K562 (cell line): ENCODE data around the gene ABR. TPM values are rescaled to one million over a fixed set of nuclear protein-coding genes. Genes with fewer than 3 reads are reported as not detected.

Source experiments
- BRD9 ChIP-seq: fragments of 450-650 bp; IDR thresholded peaks from 2 replicates; pipeline ENCODE4 v1.6.1; 2018; ENCODE audit warnings: low read depth; ENCODE audit not compliant: partially characterized antibody
- CBX5 ChIP-seq: IDR thresholded peaks from 2 replicates; pipeline ENCODE4 v1.6.1; 2014; ENCODE audit warnings: low read depth, borderline replicate concordance
- DNMT1 ChIP-seq: fragments of 450-650 bp; IDR thresholded peaks from 2 replicates; pipeline ENCODE4 v1.6.1; 2016; ENCODE audit warnings: antibody characterized with exemption, mild to moderate bottlenecking
- FOXK2 ChIP-seq, 2 experiments: fragments of 450-650 bp; IDR thresholded peaks in 1 of 2; conservative IDR thresholded peaks in 1 of 2; 2 replicates each; pipeline ENCODE4 v1.6.1; 2016; ENCODE audit warnings: low read depth in 2 of 2, mild to moderate bottlenecking in 1 of 2
- JUN ChIP-seq, 2 experiments: sonication (generic) in 1 of 2; formaldehyde crosslinking in 1 of 2; IDR thresholded peaks; 2 replicates each; pipeline versions ENCODE4 v1.6.1 to v1.8.0; 2012 to 2022; ENCODE audit warnings: borderline replicate concordance in 2 of 2, mild to moderate bottlenecking in 2 of 2, improper control_type of control experiment in 1 of 2, low read depth in 1 of 2, low read length in 1 of 2, missing genetic modification reagents in 1 of 2
- PHB ChIP-seq: fragments of 250-450 bp; sonication (Bioruptor Pico); IDR thresholded peaks from 2 replicates; pipeline ENCODE4 v1.5.0; 2021
- ZEB2 ChIP-seq: fragments of 450-650 bp; IDR thresholded peaks from 2 replicates; pipeline ENCODE4 v1.6.1; 2016
- polyA plus RNA-seq, 8 experiments: library from polyadenylated mRNA; depleted of rRNA in 4 of 8; stranded (reverse) in 5 of 8; unstranded in 3 of 8; fragments of >200 nt; fragmentation: Nextera tagmentation in 2 of 8; fragmentation: Illumina TruSeq in 1 of 8; extraction: Ambion mirVana in 2 of 8; extraction: Trizol in 1 of 8; gene quantifications; 2 replicates each; pipeline versions ENCODE4 v1.2.1 to v1.2.3, GENCODE V29; 2011 to 2014; ENCODE audit warnings: inconsistent platforms in 1 of 8, missing spikeins in 1 of 8
- total RNA-seq, 7 experiments: library from RNA; depleted of rRNA in 6 of 7; stranded (reverse); fragments of >200 nt in 6 of 7; fragmentation: Illumina TruSeq in 2 of 7; extraction: Trizol in 2 of 7; gene quantifications; 2 replicates each; pipeline versions ENCODE4 v1.2.1 to v1.2.3, GENCODE V29; 2011 to 2021; ENCODE audit warnings: low replicate concordance in 1 of 7
- TF ChIP-seq, protein P1 (sequence below): fragments of 450-650 bp; IDR thresholded peaks from 2 replicates; pipeline ENCODE4 v1.6.1; 2016; ENCODE audit warnings: borderline replicate concordance
- TF ChIP-seq, protein P2 (sequence below), 2 experiments: IDR thresholded peaks in 1 of 2; conservative IDR thresholded peaks in 1 of 2; 2 replicates each; pipeline ENCODE4 v1.6.1; 2016; ENCODE audit warnings: low read depth in 2 of 2, mild to moderate bottlenecking in 1 of 2, missing compliant biosample characterization in 1 of 2, missing genetic modification characterization in 1 of 2, moderate library complexity in 1 of 2
- TF ChIP-seq, protein P3 (sequence below), 2 experiments: fragments of 450-650 bp in 1 of 2; IDR thresholded peaks; 2 replicates each; pipeline ENCODE4 v1.6.1; 2011 to 2017; ENCODE audit warnings: low read depth in 2 of 2, antibody characterized with exemption in 1 of 2, borderline replicate concordance in 1 of 2, low read length in 1 of 2, mild to moderate bottlenecking in 1 of 2, mixed read lengths in 1 of 2; ENCODE audit not compliant: control insufficient read depth in 1 of 2
- TF ChIP-seq, protein P4 (sequence below): sonication (generic); formaldehyde crosslinking; IDR thresholded peaks from 2 replicates; pipeline ENCODE4 v1.5.0; 2020; ENCODE audit warnings: missing genetic modification reagents
- TF ChIP-seq, protein P5 (sequence below): fragments of 450-650 bp; formaldehyde crosslinking; IDR thresholded peaks from 2 replicates; pipeline ENCODE4 v1.4.0; 2020; ENCODE audit warnings: mild to moderate bottlenecking, moderate library complexity

ABR gene
- total and polyA plus RNA-seq, 9 of the 15 experiments (the other 6 are each of a cell fraction or from before 2014, with no cell fraction given), result 0.07 to 1.6 (median 0.37) TPM; not detected in 1

DNA sequence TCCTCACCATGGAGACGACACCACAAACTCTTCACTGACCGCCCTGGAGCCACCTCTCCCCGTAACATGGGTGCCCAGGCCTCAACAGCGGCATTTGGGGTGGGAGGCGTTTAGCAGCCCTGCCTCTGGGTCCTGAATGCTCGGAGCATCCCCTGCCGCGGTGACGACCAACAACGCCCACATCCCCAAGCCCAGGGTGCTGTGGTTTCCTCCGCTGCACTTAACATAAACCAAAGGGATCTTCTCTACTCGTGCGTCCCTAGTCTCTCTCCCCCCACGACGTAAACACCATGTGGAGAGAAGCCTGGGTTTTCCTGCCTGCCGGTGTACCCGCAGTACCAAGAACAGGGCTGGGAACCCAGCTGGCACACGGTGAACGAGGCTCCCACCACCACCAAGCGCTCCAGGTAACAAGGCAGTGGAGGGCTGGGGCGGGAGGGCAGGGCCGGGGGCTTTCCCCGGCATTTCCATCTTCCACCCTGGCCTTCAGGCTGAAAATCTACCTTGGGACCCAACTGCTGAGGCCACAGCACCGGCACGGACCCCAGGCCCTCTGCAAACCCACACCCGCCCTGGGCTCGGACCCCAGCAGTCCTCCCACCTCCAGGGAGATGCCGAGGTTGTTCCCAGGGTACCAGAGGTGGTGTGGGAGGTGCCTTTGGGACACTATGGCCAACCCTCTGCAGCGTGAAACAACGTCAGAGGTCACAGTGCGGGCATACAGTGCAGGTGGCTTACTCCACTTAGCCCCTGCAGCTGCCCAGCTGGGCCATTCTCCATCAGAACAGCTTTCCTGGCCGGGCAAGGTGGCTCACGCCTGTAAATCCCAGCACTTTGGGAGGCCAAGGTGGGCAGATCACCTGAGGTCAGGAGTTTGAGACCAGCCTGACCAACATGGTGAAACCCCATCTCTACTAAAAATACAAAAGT is 128.5 kb downstream of the ABR start (continued):
- TF ChIP-seq, protein P1, sequence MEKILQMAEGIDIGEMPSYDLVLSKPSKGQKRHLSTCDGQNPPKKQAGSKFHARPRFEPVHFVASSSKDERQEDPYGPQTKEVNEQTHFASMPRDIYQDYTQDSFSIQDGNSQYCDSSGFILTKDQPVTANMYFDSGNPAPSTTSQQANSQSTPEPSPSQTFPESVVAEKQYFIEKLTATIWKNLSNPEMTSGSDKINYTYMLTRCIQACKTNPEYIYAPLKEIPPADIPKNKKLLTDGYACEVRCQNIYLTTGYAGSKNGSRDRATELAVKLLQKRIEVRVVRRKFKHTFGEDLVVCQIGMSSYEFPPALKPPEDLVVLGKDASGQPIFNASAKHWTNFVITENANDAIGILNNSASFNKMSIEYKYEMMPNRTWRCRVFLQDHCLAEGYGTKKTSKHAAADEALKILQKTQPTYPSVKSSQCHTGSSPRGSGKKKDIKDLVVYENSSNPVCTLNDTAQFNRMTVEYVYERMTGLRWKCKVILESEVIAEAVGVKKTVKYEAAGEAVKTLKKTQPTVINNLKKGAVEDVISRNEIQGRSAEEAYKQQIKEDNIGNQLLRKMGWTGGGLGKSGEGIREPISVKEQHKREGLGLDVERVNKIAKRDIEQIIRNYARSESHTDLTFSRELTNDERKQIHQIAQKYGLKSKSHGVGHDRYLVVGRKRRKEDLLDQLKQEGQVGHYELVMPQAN, result no peak
- no peak for TF ChIP-seq CBX5
- TF ChIP-seq DNMT1, result no peak
- TF ChIP-seq BRD9, result no peak
- TF ChIP-seq, protein P2, sequence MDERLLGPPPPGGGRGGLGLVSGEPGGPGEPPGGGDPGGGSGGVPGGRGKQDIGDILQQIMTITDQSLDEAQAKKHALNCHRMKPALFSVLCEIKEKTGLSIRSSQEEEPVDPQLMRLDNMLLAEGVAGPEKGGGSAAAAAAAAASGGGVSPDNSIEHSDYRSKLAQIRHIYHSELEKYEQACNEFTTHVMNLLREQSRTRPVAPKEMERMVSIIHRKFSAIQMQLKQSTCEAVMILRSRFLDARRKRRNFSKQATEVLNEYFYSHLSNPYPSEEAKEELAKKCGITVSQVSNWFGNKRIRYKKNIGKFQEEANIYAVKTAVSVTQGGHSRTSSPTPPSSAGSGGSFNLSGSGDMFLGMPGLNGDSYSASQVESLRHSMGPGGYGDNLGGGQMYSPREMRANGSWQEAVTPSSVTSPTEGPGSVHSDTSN (CRISPR knock-in tag; IDR thresholded peaks at IDR 0.05; ENCODE audit: low read depth), result no peak
- TF ChIP-seq, protein P2 (tag; conservative IDR thresholded peaks at IDR 0.05; ENCODE audit: low read depth), result no peak
- TF ChIP-seq, protein P3, sequence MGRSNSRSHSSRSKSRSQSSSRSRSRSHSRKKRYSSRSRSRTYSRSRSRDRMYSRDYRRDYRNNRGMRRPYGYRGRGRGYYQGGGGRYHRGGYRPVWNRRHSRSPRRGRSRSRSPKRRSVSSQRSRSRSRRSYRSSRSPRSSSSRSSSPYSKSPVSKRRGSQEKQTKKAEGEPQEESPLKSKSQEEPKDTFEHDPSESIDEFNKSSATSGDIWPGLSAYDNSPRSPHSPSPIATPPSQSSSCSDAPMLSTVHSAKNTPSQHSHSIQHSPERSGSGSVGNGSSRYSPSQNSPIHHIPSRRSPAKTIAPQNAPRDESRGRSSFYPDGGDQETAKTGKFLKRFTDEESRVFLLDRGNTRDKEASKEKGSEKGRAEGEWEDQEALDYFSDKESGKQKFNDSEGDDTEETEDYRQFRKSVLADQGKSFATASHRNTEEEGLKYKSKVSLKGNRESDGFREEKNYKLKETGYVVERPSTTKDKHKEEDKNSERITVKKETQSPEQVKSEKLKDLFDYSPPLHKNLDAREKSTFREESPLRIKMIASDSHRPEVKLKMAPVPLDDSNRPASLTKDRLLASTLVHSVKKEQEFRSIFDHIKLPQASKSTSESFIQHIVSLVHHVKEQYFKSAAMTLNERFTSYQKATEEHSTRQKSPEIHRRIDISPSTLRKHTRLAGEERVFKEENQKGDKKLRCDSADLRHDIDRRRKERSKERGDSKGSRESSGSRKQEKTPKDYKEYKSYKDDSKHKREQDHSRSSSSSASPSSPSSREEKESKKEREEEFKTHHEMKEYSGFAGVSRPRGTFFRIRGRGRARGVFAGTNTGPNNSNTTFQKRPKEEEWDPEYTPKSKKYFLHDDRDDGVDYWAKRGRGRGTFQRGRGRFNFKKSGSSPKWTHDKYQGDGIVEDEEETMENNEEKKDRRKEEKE (IDR thresholded peaks at IDR 0.05; ENCODE audit: borderline replicate concordance in 1 of 2, control insufficient read depth in 1 of 2, low read depth in 2 of 2, low read length in 1 of 2), result no peak
- no peak for TF ChIP-seq FOXK2 (conservative IDR thresholded peaks at IDR 0.05 in 1 of 2, IDR thresholded peaks at IDR 0.05 in 1 of 2; ENCODE audit: low read depth in 2 of 2)
- TF ChIP-seq, protein P4, sequence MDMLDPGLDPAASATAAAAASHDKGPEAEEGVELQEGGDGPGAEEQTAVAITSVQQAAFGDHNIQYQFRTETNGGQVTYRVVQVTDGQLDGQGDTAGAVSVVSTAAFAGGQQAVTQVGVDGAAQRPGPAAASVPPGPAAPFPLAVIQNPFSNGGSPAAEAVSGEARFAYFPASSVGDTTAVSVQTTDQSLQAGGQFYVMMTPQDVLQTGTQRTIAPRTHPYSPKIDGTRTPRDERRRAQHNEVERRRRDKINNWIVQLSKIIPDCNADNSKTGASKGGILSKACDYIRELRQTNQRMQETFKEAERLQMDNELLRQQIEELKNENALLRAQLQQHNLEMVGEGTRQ (CRISPR knock-in tag), result no peak
- TF ChIP-seq, protein P5, sequence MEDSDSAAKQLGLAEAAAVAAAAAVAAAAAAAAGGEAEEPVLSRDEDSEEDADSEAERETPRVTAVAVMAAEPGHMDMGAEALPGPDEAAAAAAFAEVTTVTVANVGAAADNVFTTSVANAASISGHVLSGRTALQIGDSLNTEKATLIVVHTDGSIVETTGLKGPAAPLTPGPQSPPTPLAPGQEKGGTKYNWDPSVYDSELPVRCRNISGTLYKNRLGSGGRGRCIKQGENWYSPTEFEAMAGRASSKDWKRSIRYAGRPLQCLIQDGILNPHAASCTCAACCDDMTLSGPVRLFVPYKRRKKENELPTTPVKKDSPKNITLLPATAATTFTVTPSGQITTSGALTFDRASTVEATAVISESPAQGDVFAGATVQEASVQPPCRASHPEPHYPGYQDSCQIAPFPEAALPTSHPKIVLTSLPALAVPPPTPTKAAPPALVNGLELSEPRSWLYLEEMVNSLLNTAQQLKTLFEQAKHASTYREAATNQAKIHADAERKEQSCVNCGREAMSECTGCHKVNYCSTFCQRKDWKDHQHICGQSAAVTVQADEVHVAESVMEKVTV (CRISPR knock-in tag), result no peak
- TF ChIP-seq PHB (CRISPR knock-in tag), result no peak
- no peak for TF ChIP-seq JUN (IDR thresholded peaks at IDR 0.05; ENCODE audit: borderline replicate concordance, low read depth, low read length)
- TF ChIP-seq JUN (CRISPR knock-in tag; IDR thresholded peaks at IDR 0.05; ENCODE audit: borderline replicate concordance), result no peak
- no peak for TF ChIP-seq ZEB2
